NCI-H1092 treated with DMSO at 0.1 percent for 48 hours (cell line): ENCODE data around the gene POTEG.
"Not testable (repeated sequence)": the region's sequence is repeated elsewhere in the genome, so short reads cannot be mapped to it uniquely, and the experiment has no call there.

Experiments
- DNase-seq: peaks from one replicate; lab custom pipeline; 2025; lab: John Stamatoyannopoulos, UW

The POTEG gene

GRCh38 chr14:19372813-19373500 lies 61.2 kb downstream of the POTEG start:
- DNase-seq, result not testable (repeated sequence)

- DNase-seq, result not testable (repeated sequence)
Observed at GRCh38 chr14:19371767-19372166, 62.4 kb downstream of the POTEG start.

GRCh38 chr14:19362803-19363202 lies 71.3 kb downstream of the POTEG start:
- not testable (repeated sequence) for DNase-seq

- not testable (repeated sequence) for DNase-seq
Observed at GRCh38 chr14:19362323-19362722, 71.8 kb downstream of the POTEG start.

- not testable (repeated sequence) for DNase-seq
Observed at GRCh38 chr14:19361636-19362253, 72.4 kb downstream of the POTEG start.

GRCh38 chr14:19360937-19361635 lies 73.1 kb downstream of the POTEG start:
- DNase-seq, result not testable (repeated sequence)
